NCI-H748 treated with DMSO at 0.1 percent for 48 hours (cell line): Measurements from ENCODE around the gene FOXP1.
"Not testable (repeated sequence)": the region's sequence is repeated elsewhere in the genome, so short reads cannot be mapped to it uniquely, and the experiment has no call there.

Source experiments
- DNase-seq: peaks from one replicate; lab custom pipeline; 2025; lab: John Stamatoyannopoulos, UW

FOXP1 gene

DNA sequence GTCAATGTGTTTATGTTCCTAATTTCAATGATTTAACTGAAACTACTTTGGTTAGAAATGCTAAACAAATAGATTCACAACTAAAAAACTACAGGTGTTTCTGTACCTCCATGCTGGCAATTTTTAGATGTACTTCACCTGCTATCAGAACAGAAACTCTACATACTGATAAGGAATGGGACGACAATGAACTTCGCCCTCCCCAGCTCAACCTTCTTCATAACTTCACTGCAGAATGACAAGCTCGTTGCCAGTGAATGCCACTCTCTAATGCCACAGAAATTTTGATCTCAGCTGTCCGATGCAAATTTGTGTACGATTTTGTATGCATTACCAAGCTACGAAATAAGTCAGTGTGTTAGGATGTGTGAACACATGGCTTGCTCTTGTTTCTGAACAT is 133.4 kb downstream of the FOXP1 start:
- DNase-seq = no peak

DNA sequence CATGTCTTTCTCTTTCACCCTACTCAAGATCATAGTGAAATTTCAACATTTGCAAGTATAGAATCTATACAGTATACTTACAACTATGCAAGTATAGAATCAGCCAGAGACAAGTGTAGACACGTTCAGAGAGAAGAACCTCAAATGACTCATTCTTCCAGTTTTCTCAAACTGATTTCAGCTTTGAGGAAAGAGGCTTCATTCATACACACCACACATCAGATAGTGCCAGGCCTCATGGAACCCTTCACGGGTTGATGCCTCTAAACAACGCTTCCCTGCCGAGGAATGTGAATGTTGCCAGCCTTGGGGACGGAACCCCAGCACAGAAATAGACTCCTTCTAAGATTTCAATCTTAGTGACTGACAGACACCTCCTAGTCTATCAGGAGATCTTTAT is 135.7 kb downstream of the FOXP1 start:
- DNase-seq = no peak

DNA sequence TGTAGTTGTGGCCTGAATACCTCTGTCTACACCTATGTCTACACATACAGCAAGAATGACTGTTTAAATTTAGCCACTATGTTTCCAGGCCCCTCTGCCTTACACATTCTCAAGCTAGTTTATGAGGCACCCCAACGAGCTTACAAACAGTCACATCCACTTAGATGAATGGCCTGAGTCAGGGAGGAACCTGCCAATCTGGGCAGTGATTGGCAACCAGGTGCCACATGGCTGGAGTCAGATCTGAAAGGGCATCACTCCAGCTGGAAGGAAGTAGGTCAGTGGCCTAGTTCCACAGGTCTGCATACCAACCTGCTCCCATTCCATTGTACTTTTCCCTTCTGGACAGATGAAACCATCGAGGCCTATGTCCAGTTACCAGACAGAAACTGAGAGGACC is 136.3 kb downstream of the FOXP1 start:
- no peak for DNase-seq

DNA sequence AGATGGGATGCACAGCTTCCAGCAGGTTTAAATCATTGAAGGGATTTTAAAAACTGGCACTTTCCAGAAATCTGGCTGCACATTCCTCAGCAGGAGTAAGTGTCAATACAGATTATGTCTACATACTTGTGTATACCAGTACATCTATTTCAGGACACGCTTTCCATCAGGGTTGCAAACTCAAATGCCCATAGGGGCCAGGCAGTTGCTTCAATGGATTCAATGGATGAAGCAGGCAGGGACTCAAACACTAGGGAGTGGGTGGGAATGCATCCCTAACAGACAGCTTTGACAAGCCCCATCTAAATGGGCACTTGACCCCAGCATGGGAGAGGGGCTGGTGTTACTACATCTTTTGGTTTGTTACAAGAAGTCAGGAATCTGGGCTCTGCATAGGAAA is 136.8 kb downstream of the FOXP1 start:
- no peak for DNase-seq

DNA sequence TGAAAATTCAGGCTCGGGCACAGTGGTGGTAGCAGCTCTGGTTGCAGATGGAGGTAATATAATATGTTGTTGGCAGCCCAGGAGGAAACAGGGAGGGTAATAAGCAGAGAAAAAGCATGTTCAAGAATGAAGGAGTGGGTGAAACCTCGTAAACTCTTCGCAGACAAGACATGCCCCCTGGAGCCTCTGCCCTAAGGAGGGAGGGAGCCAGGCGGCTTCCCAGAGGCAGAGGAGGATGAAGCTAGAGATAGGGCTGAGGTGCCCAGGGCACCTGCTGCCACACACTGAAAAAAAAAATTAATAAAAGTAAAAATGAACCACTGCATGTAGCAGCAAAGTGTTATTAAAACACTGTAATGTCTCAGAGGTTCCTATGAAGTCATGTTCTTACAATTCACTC is 137.3 kb downstream of the FOXP1 start:
- DNase-seq = no peak

DNA sequence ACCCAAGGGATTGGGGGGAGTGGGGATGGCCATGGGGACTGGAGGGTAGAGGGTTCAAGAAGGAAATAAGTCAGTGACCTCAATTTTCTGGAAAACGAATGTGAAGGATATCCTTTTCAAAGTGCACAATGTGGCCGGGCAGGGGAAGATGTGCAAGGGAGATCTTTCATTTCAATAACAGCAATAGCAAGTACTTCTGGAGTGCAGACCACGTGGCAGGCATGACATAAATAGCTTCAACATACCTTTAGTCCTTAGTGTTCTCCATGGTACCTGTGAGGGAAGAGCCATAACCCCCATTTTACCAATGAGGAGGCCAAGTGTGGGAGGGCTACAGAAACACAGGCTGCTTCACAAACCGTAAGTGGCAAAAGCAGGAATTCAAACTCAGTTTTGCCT is 138.7 kb downstream of the FOXP1 start:
- no peak for DNase-seq

DNA sequence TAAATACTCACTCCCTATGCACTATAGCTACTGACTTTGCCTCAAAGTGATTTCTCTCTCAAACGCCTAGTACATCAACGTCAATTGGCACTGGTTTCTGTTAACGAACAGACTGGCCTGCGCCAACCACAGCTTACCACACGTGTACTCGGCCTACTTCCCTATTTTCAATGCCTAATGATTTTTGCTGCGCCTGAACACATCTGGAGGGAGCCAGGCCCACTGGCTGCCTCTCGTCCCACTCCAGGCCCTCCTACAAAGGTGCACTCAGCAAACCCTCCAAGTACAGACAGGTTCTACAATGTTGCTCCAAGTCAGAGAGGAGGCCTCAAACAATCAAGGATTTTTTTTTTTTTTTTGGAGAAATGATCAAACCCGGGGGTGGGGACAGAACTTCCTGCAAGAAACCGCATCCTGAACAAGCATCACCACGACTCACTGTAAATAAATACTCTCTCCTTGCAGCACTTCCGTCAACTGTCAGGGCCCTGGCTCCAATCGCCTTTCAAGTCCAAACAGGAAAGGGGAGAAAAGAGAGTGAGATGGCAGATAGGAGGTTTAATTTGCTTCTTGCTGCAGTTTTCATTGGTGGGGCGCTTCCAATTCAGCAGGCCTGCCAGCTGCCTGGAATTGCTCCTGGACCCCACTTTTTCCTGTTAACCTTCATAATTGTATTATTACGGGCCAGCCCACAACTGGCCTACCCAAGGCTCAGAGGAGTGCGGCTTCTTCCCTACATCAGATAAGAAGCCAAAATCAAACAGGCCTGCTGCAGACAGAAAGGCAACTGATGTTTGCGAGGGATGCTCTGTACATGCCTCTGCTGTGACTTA is 139.3 kb downstream of the FOXP1 start:
- DNase-seq = no peak

DNA sequence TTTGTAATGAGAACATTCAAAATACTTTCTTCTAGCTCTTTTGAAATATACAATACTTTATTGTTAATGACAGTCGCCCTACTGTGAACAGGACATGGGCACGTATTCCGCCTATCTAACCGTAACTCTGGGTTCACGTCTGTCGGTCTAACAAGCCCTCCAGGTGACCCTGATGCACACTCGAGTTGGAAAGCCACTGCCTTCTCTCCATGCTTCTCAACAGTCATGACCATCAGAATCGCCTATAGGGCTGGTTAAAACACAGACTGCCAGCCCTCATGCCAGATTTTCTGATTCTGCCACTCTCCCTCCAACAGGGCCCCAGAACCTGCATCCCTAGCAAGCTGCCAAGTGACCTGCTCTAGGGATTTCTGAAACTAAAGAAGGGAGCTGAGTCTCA is 140.2 kb downstream of the FOXP1 start:
- DNase-seq = no peak

DNA sequence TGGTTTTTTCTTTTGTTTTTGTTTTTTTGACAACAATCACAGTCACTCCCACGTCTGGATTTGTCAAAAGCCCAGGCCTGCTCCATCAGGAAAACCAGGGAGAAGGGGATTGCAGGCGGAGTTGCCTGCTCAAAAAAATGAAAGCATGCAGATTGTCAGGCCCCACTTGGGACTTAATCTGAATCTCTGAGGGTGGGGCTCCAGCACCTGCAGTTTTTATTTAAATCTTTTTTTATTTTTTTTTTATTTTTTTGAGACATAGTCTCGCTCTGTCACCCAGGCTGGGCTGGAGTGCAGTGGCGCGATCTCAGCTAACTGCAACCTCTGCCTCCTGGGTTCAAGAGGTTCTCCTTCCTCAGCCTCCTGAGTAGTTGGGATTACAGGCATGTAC is 140.9 kb downstream of the FOXP1 start:
- DNase-seq = no peak

DNA sequence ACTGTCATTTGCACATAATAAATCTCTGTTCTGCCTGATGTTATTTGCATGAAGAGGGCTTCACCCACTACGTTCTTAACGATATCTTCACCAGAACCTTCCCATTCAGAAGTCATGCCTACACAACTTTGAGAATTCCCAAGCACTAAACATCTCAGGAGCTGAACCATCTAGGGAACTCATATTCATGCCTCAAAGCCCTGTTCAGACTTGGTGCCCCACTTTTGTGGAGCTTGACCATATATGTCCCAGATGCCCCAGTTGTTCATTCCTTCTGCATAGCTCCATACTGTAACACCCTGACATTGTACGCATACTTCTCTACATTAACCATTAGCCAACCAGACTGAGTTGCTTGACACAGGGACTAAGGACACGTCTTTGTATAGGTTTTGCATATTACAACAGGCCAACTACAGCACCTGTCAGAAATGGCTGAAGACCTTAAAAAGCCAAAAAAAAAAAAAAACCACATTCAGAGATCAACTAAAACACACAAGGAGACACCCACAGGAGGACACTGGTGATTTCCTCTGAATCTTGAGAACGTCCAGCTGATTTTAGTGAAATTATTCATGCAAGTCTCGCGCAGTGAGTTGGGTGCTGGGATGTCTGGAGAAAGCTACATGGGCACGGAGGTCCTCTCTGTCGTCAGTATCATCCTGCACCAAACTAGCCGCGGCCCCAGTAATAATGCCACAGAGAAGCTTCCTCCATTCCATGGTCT is 141.4 kb downstream of the FOXP1 start:
- no peak for DNase-seq

DNA sequence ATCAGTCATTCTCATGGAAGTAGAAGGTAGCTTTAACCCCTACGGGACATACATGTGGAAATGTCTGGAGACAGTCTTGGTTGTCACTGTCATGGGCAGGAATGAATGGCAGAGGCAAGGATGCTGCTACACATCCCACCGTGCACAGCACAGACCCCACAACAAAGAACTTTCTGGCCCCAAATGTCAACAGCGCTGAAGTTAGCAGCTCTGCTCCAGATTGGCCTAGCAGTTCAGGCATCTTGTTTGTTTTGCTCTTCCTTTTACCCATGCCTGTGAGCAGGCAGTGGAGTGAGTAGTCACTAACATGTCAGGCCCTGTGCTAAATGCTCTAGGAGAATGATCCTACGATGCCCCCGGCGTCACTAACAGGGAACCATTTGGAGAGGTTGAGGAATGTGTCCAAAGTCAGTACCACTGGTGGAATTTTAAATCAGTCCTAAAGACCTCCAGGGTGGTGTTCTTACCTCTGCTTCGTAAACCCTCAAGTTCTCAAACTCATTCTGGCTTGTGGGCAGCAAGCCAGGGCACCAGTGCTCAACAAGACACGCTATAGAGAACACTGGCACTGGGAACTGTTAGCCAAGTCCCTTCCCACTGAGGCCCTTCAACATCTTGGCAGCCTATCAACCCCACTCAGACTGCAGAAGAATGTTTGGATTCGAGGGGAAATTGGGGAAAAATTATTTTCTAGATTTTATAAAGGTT is 142.2 kb downstream of the FOXP1 start:
- no peak for DNase-seq

DNA sequence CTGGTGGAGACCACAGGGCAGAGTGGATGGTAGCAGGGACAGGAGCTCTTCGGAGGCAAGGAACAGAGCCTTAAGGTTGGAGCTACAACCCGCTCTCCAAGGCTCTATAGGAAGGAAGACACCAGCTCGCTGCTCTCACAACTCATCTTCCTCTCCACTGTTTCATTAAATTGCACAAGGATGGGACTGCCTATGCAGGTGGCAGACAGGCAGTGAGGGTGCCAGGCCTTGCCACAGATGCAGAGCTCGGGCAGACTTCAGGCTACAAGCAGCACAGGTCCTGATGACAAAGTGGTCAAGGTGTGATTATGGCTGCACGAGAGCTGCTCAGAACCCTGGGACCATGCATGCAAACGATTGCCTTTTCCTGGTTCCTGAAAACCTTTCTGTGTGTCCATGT is 144.6 kb downstream of the FOXP1 start:
- no peak for DNase-seq

DNA sequence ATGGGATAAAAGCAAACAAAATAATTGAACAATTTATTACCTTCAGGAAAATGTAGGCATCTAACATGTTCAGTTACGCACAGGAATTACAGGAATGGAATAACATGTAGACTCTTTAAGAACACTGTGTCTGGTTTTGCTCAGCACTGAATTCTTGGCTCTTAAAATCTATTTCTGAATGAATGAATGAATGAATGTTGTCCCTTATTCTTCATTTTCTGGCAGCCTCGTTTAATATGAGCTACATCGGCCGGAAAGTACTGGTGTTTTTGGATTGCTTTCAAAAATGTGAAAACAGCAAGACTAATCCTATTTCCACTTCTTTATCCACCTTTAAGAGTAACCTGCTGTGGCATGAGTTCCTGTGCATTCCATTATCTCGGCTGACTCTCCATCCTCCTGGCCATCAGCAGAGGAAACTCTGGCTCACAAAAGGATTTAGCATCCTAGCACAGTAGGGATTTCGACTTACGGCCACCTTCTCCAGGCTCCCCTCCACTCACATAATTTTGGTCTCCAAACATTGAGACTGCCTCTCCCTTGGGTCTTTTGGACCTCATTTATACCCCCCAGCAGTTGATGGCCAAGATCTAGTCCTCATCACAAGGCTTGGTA is 145.3 kb downstream of the FOXP1 start:
- no peak for DNase-seq

DNA sequence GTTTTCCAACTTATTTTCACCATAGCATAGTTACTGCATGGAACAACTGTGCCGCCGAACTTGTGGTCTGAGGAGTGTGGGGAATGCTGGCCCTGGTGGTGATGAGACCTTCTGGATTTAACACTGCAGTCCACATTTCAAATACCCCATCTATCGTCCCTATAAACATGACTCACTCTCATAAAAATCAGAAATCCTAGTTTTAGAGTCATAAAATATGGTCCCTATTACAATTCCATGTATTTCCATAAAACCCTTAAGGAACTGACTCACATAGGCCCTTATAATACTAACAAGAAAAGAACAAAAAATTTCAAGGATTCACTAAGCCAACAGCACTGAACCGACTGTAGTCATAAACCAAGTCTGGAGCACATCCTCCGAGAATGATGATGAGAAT is 147.2 kb downstream of the FOXP1 start:
- no peak for DNase-seq

DNA sequence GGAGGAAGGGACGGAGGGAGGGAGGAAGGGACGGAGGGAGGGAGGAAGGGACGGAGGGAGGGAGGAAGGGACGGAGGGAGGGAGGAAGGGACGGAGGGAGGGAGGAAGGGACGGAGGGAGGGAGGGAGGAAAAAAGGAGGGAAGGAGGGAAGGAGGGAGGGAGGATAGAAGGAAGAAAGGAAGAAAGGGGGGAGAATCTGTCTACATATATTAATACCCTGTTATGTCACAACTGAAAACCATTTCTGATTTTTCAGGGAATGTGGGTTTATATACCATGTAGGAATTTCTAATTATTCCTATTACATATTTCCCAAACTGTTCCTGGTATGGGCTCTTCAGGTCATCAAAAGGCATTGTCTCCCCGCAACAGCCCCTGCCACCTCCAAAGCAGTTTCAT is 147.7 kb downstream of the FOXP1 start:
- DNase-seq = not testable (repeated sequence)

DNA sequence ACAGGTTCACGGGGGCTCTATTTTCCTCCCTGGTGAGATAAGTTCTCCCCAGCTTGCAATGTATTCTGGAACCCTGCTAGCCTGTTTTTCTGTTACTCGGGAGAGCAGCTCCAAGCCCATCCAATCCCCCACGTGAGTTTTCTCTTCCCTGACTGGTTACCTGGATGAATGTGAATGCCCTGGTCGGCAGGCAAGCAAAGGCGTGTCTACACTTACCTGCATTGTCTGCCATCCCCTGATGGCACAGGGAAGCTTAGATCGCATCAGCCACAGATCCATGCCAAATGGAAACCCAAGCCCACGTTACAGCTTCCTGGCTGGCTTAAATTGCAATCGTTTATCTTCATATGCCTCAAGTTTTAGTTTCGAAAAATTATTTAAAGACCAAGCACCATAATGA is 149.9 kb downstream of the FOXP1 start:
- no peak for DNase-seq

DNA sequence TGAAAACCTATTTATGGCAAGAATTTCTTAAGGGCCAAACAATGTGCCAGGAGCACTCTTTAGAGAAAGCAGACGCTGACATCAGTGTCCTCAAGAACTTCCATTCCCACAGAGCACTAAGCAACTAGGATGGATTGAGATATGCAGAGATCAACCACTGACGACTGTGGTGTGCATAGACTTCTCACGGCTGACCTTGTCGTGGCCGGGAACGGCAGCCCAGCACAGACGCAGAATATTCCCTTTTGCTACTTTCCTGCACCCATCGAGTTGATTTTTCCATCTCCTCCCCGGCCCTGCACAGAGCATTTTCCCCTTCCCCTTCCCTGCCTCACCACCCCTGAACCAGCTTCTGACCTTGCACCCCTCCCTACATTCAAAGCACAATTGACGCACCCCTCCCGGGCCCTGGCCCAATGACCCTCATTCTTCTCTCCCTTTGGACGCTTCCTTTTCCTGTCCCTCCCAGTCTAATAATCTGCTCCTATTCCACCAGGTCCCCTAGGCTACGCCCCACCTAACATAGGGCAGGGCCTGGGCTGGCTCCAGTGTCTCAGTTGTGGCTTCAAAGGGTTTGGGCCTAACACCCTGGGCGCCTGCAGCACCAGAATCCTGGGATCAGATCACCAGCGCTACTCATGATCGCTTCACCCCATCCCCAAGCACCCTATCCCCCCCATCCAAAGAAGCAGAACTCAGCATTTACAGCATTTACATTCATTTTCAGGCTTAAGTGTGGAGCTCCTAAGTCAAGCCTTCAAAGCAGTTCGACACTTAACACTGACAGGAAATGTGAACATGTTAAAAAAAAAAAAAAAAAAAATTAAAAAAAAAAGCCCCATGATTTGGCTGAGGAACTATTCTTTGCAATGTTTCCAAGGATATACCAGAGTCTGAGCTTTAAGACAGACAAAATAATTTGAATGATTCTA is 151.2 kb downstream of the FOXP1 start:
- DNase-seq = no peak

DNA sequence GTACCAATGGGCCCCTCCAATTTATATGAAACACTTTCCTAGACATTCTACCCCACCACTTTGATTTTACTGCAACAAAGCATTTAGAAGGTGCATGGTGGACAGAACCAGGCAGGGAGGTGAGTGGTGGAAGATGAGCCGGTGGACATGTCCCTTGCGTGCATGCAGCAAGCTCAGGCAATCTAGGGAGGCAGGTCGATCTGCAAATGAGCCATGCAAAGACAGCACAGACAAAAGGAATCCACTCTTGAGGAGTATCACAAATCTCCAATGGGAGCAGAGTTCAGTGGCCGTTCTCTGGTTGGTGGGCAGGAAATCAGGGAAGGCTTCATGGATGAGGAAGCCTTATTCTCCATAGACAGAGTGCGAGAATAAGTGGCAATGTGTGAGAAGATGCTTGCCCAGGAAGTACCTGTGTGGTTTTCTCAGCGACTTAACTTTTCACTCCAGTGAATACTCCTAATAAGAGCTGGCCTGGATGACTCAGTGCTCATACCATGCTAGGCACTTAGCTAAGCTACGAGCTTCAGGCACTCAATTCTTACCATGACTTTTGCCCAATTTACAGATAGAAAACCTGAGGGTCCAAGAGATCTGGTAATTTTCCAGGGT is 152.5 kb downstream of the FOXP1 start:
- DNase-seq = no peak

DNA sequence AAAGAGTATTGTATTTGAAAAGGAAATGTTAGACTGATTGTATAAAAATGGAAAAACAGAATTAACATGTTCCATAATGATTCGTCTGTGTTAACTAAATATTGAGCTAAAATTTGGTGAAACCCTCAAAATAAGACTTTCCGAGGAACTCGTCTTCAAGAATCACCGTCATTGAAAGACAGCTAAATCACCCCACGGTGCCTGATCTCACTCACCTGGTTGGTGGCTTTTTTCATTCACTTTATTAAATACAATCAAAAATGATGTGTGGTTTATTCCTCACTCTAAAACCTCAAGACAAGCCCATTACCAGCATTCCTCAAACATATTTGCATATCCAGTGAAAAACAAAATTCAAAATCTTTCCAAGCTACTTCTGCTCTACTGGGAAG is 153.9 kb downstream of the FOXP1 start:
- DNase-seq = no peak

DNA sequence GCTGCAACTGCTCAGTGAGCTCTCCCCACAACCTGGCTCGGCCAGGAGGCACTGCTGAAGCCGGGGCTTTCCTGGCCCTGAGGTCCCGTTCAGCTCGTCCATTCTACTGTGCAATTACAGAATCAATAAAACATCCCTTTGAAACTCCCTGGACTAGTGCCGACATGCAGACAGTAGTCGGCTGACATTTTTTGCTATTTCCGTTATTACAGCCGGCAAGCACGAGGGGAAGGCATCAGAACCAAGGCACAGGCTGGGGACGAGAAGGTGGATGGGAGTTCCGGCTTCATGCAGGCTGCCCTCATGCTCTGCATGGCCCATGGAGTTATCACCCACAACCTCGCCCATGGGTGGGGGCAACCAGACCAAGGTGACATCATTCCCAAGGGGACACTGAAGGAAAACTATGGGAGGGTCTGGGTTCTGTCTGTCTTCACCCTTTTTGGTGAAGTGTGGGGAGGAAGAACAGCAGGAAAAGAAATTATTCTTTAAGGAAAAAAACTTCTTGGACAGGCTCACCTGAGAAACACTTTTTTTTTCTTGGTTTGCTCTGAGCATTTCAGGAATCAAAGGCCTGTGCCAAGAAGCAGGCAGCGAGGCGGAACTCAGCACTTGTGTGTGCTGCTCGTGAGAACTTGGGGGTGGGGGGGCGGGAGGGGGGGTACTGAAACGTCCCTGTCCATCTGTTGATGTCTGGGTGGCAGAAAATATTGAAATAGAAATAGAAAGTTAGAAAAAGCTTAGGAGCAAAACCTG is 154.5 kb downstream of the FOXP1 start:
- no peak for DNase-seq
